ENCODE measurements around the gene ALK.

GRCh38 chr2:29775937-29776336 lies 145.4 kb downstream of the ALK start:
- TF ChIP-seq GATA3 (IDR thresholded peaks at IDR 0.05; ENCODE audit: low read depth, low read length) (no peak), GATA2 (IDR thresholded peaks at IDR 0.05; ENCODE audit: low read depth, low read length) (no peak)
